Anterior cingulate cortex (tissue), 58 donors: ENCODE measurements around the gene NPTX2.

ENCODE experiments used
- DNase-seq, 58 donors: peaks; one replicate each; lab custom pipeline; 2025; lab: John Stamatoyannopoulos, UW

Gene NPTX2

GRCh38 chr7:98616381-98617050 lies 569 bp upstream of the NPTX2 start:
- peak in 3 of 58 donors; percentile 44 to 65 (median 49) for DNase-seq

DNA sequence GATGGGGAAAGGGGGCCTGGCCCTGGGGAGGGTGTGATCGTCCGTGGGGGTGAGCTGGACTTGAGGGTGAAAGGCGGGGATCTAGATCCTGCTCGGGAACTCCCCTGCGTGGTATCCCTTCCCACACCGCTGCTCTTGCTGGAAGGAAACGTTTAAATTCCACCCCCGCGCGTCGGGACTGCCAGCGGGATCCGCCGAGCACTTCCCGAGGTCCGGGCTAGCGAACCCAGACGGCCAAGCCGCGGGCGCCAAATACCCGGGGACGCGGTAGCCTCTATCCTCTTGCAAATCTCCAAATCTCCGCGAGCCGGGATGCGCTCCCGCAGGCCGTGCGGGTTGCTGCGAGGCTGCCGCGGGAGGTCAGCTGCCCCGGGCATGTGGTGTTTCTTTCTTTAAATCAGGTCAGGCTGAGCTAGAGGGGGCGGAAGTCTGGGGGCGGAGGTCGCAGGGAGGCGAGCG lies 904 bp downstream of the NPTX2 start:
- peak in 1 of 58 donors; percentile 27 for DNase-seq

GRCh38 chr7:98618786-98619185 lies 1.7 kb downstream of the NPTX2 start:
- DNase-seq = no peak

DNA sequence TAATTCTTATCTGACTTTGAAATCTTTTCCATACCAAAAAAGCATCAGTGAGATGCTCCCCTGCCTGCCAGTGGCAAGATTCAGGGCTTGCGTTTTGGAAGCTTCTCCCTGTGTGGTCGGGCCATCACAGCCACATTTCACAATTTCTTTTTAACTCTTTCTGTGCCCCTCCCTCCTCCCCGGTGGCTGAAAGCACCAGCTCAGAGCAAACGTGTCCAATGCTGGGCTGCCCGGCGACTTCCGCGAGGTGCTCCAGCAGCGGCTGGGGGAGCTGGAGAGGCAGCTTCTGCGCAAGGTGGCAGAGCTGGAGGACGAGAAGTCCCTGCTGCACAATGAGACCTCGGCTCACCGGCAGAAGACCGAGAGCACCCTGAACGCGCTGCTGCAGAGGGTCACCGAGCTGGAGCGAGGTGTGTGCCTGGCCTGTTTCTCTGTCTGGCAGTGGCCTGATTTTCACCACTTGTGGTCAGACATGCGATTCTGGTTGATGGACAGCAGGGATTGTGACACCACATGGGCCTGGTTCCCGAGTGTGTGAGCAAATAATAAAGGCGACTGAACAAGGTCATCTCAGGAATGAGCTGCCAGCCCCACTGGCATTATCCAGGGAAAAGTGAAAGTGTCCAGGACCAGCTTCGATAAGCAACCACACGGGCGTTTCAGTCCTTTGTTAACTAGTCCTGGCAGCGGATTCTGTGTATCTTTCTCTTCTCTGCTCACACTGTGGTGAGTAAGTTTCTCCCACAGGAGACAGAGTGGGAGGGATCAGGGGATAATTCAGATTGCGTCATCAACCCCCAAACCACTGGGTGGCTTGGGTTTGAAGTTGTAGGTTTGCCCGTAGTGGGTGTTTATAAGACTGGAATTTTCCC lies 2.6 kb downstream of the NPTX2 start:
- DNase-seq = peak in 9 of 58 donors; percentile 5 to 44 (median 22)

DNA sequence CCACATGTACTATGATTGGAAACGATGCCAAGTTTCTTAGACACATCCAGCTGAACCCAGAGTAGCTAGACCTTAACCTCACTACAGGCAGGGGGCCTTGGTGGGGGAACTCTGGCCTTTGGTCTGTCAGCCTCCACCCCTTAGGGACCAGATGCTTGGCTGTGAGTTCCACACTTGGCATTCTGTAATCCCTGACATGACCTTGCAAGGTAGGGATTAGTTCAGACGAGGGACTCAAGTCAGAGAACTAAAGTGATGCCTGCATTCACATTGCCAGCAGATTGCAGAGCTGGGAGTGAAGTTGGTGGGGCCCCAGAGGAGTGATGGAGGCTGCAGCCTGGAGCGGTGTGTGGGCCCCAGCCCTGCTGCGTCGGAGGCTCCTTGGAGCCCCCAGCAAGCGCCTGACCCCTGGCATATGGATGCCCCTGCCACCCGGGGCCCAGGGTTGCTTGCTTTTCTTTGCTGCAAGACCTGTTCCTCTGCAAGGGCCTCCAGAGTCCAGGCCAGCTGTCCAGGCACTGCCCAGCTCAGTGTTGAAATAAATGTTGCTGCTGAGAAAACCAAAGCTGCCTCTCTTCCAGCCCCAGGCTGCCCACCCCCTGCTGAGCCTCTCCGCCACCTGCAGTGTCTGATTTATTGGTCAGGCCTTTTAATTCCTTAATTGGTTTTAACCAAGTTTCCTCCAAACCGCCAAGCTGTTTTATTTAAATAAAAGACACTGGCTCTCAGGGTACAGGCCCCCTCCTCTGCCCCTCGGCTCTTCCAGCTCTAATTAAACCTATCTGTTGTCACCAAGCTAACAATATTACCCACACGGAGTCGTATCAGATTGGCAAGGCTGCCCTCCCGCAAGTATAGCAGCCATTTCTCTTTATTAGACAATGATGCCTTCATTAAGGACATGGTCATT lies 4.7 kb downstream of the NPTX2 start:
- DNase-seq = no peak

DNA sequence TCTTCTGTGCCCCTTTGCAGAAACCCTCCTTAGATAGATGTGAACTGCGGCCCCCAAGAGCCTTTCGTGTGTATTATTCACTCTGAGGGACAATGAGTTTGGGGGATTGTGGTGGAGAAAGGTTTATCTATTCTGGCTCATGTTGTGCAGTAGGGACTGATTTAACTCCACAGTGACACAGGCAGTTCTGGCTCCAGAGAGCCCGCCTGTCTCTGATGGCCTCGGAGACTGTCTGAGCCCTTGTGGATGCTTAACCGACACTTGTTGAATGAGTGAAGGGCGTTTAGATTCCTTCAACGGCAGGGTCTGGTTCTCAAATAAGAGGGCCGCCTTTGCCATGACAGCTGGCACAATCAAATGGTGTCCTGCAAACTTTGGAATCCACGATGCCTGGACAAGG lies 5.8 kb downstream of the NPTX2 start:
- DNase-seq = no peak

- no peak for DNase-seq
Observed at GRCh38 chr7:98624846-98625420, 7.8 kb downstream of the NPTX2 start.

GRCh38 chr7:98626460-98627412 lies 9.7 kb downstream of the NPTX2 start:
- peak in 2 of 58 donors; percentile 18 to 27 for DNase-seq

- no peak for DNase-seq
Observed at GRCh38 chr7:98627413-98627790, 10.3 kb downstream of the NPTX2 start.

GRCh38 chr7:98628418-98628817 lies 11.3 kb downstream of the NPTX2 start:
- no peak for DNase-seq

DNA sequence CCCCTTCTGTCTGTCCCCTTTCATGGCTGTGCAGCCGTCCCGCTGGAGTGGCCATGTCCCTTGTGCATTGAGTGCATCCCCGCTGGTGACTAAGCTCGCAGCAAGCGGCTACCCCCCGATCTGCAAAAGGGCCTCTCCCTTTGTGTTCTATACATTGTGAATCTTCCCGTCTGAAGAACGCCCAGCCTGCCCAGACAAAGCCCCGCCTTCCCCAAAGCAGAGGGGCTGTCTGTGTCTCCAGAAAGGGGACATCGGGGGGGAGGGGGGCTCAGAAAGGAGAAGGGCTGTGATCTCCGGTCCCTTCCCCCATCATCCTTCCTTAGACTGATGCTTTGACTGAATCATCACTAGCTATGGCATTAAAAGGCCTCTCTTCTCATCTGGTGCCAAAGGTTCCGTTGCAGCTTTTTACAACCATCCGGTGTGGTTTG lies 11.9 kb downstream of the NPTX2 start:
- no peak for DNase-seq

DNA sequence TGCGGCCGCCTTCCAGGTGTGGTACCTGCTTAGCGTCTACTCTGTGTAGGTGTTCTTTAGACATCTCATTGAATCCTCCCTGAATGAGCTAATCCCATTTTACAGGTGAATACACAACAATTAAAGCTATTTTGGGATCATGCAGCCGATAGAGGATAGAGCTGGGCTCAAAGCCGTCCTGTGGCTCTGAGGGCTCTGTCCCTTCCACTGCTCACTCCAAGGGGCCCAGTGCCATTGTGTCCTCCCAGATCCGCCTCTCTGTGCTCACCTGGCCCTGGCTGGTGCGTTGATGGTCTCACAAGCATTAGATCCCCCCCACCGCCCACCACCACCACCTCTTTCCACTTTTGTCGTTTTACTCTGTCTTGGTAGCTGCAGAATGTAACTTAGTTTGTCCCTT lies 13.1 kb downstream of the NPTX2 start:
- no peak for DNase-seq

DNA sequence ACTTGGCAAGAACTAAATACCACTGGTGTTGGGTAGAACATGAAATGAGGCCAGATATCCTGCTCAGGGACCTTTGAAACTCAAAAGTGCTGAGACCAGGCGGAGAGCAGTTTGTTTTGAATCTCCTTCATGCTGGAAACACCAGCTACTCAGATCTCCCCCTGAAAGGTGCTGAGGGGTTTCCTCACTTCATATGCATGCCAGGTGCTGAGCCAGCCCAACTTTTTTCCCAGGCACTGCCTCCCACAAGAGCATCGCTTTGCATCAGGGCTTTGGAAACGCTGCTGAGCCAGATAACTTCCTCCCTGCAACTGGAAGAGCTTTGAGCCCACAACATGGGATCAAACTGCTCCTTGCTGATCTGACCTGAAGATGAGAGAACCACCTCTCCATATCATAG lies 13.7 kb downstream of the NPTX2 start:
- no peak for DNase-seq

DNA sequence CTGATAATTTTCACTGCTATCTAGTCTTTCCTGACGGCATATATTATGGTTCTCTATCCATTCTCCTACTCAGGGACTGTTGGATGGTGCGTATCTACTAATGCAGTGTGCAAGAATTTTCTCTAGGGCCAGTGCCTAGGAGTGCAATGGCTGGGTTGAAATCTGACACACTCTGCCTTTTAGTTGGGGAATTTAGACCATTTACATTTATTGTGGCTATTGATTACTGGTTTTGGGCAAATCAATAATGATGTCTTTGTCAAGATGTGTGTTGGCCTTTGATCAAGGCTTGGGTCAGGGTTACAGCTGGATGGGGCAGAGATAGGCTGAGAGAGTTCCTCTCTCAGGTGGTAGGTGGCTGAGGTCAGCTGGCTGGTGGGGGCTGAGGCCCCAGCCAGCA lies 21.8 kb downstream of the NPTX2 start:
- no peak for DNase-seq

DNA sequence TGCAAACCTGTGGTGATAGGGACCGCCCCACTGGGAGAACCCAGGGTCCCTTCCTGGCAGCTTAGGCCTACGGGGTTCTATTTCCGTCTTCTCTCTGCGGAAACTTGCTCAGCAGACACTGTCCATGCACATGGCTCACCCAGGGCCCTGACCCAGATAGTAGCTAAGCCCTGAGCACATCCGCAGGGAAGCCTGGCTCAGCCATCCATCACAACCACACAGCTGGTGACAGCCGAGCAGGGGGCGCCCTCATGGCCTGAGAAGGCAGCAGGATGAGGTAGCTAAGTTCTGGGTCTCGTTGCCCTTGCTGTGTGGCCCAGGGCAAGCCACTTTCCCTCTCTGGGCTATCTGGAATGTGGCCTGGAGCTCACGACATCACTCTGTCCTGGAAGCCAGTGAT lies 23.3 kb downstream of the NPTX2 start:
- DNase-seq = no peak

- DNase-seq = no peak
Observed at GRCh38 chr7:98641646-98642500, 24.8 kb downstream of the NPTX2 start.

DNA sequence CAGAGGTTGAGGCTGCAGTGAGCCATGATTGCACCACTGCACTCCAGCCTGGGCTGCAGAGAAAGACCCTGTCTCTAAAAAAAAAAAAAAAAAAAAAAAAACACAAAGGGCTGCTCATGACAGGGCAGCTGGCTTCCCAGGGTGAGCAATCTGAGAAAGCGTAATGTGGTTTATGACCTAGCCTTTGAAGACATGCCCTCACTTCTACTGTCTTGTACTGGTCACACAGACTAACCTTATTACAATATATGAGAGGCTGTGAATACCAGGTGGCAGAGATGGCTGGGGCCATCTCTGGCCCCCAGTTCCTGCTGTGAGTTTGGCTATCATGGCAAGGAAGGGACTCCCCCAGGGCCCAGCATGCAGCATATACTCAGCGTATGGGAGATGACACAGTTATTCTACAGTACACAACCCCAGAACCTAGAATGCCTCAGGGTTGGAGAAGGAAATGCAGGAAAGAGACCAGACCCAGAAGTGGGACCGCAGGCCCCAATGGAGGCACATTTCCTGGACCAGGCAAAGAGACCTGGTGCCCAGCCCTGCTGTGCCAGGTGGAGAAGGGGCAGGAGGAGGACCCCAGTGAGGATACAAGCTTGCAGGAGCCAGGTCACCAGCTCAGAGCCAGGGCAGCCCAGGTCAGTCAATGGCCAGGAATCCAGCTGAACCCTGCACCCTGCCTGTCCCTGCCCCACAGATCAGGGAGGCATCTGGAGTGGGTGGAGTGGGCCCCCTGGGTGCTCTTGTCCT lies 26.3 kb downstream of the NPTX2 start:
- DNase-seq = no peak

DNA sequence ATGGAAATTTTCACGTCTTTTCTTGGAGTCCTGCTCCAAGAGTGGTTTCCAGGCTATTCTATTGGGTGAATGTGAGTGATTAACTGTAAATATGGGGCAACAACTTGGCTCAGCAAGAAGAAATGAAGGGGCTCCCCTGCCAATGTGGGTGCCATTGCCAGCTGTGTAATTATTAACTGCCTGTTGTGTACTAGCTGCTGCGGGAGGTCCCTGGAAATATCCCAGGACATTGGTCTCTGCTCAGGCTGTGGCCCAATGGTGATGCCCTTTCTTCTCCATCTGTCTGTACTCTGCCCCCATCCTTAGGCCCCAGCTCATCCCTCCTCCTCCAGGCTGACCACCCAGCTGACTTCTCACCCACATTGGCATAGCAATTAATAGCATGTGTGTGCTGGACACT lies 29.4 kb downstream of the NPTX2 start:
- no peak for DNase-seq
